WTC11 (cell line): Measurements from ENCODE around the gene PDE3B.

Experiments used
- CREB1 ChIP-seq: sonication (generic); formaldehyde crosslinking; IDR thresholded peaks from 2 replicates; pipeline ENCODE4 v1.8.0; 2023; ENCODE audit warnings: mild to moderate bottlenecking, missing genetic modification reagents
- CTCF ChIP-seq: fragments of 200-600 bp; IDR thresholded peaks from 2 replicates; pipeline ENCODE4 v1.8.0; 2022; ENCODE audit warnings: antibody characterized with exemption
- FOXP4 ChIP-seq: sonication (generic); formaldehyde crosslinking; IDR thresholded peaks from 2 replicates; pipeline ENCODE4 v1.8.0; 2022; ENCODE audit warnings: mild to moderate bottlenecking, missing genetic modification reagents
- NFATC4 ChIP-seq: fragments of 250-450 bp; sonication (Bioruptor Pico); IDR thresholded peaks from 2 replicates; pipeline ENCODE4 v1.9.0; 2021; ENCODE audit warnings: mild to moderate bottlenecking
- PRDM15 ChIP-seq: sonication (generic); formaldehyde crosslinking; IDR thresholded peaks from 2 replicates; pipeline ENCODE4 v1.8.0; 2022; ENCODE audit warnings: missing genetic modification reagents
- SMAD3 ChIP-seq: sonication (generic); formaldehyde crosslinking; IDR thresholded peaks from 2 replicates; pipeline ENCODE4 v1.8.0; 2022; ENCODE audit warnings: missing genetic modification reagents, mild to moderate bottlenecking, borderline replicate concordance
- SOX15 ChIP-seq: fragments of 250-450 bp; sonication (Bioruptor Pico); IDR thresholded peaks from 2 replicates; pipeline ENCODE4 v1.9.0; 2021; ENCODE audit warnings: mild to moderate bottlenecking

GRCh38 chr11:14636119-14636518 lies 7.5 kb upstream of the PDE3B start:
- TF ChIP-seq PRDM15 (CRISPR knock-in tag) (no peak), NFATC4 (CRISPR knock-in tag) (no peak), CREB1 (CRISPR knock-in tag) (no peak), FOXP4 (CRISPR knock-in tag) (no peak), CTCF (no peak), SMAD3 (CRISPR knock-in tag) (no peak), SOX15 (no peak)
